Activated T-cell treated with anti-CD3 and anti-CD28 coated beads for 24 hours (primary cell): Measurements from ENCODE around the gene SLCO4A1.

Experiments used
- DNase-seq: peaks from one replicate; pipeline ENCODE4 v3.0.0-alpha.2; 2020; ENCODE audit warnings: low read depth

SLCO4A1 gene

GRCh38 chr20:62715201-62715600 is 72.9 kb downstream of the SLCO4A1 start:
- DNase-seq: no peak

GRCh38 chr20:62716198-62716940 is 74.1 kb downstream of the SLCO4A1 start:
- no peak for DNase-seq

- DNase-seq: no peak
Observed at GRCh38 chr20:62716941-62717310, 74.6 kb downstream of the SLCO4A1 start.

- DNase-seq: no peak
Observed at GRCh38 chr20:62717933-62718332, 75.6 kb downstream of the SLCO4A1 start.

- DNase-seq: no peak
Observed at GRCh38 chr20:62718546-62718945, 76.2 kb downstream of the SLCO4A1 start.

- no peak for DNase-seq
Observed at GRCh38 chr20:62719250-62719935, 77.1 kb downstream of the SLCO4A1 start.
